SK-N-SH treated with all-trans-retinoic acid at 6 μM for 48 hours (cell line): ENCODE results near the gene PDCD4.

Experiments used
- ESRRG ChIP-seq: fragments of 250-450 bp; sonication (Bioruptor Pico); IDR thresholded peaks from 2 replicates; pipeline ENCODE4 v1.6.1; 2021; ENCODE audit warnings: mild to moderate bottlenecking
- PPARA ChIP-seq: fragments of 250-450 bp; sonication (Bioruptor Pico); IDR thresholded peaks from 2 replicates; pipeline ENCODE4 v1.5.0; 2020; ENCODE audit warnings: mild to moderate bottlenecking, borderline replicate concordance
- TCF4 ChIP-seq: fragments of 250-450 bp; sonication (Bioruptor Pico); IDR thresholded peaks from 2 replicates; pipeline ENCODE4 v1.8.0; 2021; ENCODE audit warnings: mild to moderate bottlenecking, moderate library complexity, borderline replicate concordance
- ZC3H10 ChIP-seq: fragments of 250-450 bp; sonication (Bioruptor Pico); IDR thresholded peaks from 2 replicates; pipeline ENCODE4 v1.5.1; 2021; ENCODE audit warnings: mild to moderate bottlenecking, moderate library complexity
- ZNF8 ChIP-seq: fragments of 450-650 bp; formaldehyde crosslinking; IDR thresholded peaks from 2 replicates; pipeline ENCODE4 v1.5.0; 2020; ENCODE audit warnings: mild to moderate bottlenecking, moderate library complexity
- TF ChIP-seq, protein P1 (sequence below): fragments of 250-450 bp; sonication (Bioruptor Pico); IDR thresholded peaks from 2 replicates; pipeline ENCODE4 v1.8.0; 2020; ENCODE audit warnings: mild to moderate bottlenecking, moderate library complexity, borderline replicate concordance
- TF ChIP-seq, protein P2 (sequence below): fragments of 250-450 bp; sonication (Bioruptor Pico); IDR thresholded peaks from 2 replicates; pipeline ENCODE4 v1.5.1; 2020; ENCODE audit warnings: low read depth, mild to moderate bottlenecking, moderate library complexity

DNA sequence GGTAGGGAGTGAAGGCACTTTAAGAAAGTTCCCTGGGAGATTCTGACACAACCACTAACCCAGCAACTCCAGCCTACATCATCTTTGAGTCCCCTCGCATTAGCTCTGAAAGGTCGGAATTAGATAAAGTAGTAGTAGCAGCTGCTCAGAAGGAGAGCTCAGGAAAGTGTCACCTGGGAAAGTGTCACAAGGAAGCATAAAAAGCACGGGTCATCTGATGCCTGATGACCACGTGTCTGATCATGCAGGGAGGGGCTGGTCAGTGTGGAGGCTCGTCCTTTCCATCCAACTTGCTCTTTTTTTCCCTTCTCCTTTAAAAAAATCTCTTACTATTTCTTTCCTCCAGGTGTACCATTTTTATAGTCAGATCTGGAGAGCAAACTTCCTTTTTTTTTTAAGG, 47.1 kb upstream of the PDCD4 start:
- no peak for TF ChIP-seq ESRRG
- TF ChIP-seq, protein P1, sequence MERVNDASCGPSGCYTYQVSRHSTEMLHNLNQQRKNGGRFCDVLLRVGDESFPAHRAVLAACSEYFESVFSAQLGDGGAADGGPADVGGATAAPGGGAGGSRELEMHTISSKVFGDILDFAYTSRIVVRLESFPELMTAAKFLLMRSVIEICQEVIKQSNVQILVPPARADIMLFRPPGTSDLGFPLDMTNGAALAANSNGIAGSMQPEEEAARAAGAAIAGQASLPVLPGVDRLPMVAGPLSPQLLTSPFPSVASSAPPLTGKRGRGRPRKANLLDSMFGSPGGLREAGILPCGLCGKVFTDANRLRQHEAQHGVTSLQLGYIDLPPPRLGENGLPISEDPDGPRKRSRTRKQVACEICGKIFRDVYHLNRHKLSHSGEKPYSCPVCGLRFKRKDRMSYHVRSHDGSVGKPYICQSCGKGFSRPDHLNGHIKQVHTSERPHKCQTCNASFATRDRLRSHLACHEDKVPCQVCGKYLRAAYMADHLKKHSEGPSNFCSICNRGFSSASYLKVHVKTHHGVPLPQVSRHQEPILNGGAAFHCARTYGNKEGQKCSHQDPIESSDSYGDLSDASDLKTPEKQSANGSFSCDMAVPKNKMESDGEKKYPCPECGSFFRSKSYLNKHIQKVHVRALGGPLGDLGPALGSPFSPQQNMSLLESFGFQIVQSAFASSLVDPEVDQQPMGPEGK (CRISPR knock-in tag), result no peak
- TF ChIP-seq, protein P2, sequence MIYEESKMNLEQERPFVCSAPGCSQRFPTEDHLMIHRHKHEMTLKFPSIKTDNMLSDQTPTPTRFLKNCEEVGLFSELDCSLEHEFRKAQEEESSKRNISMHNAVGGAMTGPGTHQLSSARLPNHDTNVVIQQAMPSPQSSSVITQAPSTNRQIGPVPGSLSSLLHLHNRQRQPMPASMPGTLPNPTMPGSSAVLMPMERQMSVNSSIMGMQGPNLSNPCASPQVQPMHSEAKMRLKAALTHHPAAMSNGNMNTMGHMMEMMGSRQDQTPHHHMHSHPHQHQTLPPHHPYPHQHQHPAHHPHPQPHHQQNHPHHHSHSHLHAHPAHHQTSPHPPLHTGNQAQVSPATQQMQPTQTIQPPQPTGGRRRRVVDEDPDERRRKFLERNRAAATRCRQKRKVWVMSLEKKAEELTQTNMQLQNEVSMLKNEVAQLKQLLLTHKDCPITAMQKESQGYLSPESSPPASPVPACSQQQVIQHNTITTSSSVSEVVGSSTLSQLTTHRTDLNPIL (CRISPR knock-in tag), result no peak
- TF ChIP-seq ZNF8 (CRISPR knock-in tag), result no peak
- TF ChIP-seq TCF4 (CRISPR knock-in tag), result no peak
- TF ChIP-seq PPARA (CRISPR knock-in tag), result no peak
- no peak for TF ChIP-seq ZC3H10 (CRISPR knock-in tag)
